Liver (tissue), 9 donors: ENCODE measurements around the gene TNS3. TPM values are rescaled to one million over a fixed set of nuclear protein-coding genes. Genes with fewer than 3 reads are reported as not detected.

ENCODE experiments used
- DNase-seq: peaks from one replicate; pipeline ENCODE4 v3.0.0-alpha.2; 2017; ENCODE audit warnings: low spot score
- H3K27ac ChIP-seq, 2 donors: one replicate each; pipeline ENCODE4 v1.7.0; 2013; ENCODE audit warnings: inconsistent platforms in 2 of 2, low read length in 2 of 2, control low read depth in 1 of 2, low read depth in 1 of 2, mild to moderate bottlenecking in 1 of 2
- H3K27me3 ChIP-seq, 4 donors: one replicate each; pipeline versions ENCODE4 v1.6.1 to v1.7.0; 2013; ENCODE audit warnings: low read length in 3 of 4, inconsistent platforms in 1 of 4, mild to moderate bottlenecking in 1 of 4, moderate library complexity in 1 of 4; ENCODE audit not compliant: control insufficient read depth in 4 of 4, insufficient read depth in 4 of 4
- H3K36me3 ChIP-seq, 4 donors: one replicate each; pipeline versions ENCODE4 v1.6.1 to v1.7.0; 2013; ENCODE audit warnings: low read length in 3 of 4, mild to moderate bottlenecking in 3 of 4, low read depth in 1 of 4, moderate library complexity in 1 of 4; ENCODE audit not compliant: control insufficient read depth in 4 of 4, insufficient read depth in 3 of 4
- H3K4me1 ChIP-seq, 4 donors: one replicate each; pipeline versions ENCODE4 v1.6.1 to v1.7.0; 2013; ENCODE audit warnings: low read length in 3 of 4, mild to moderate bottlenecking in 3 of 4, moderate library complexity in 1 of 4; ENCODE audit not compliant: control insufficient read depth in 4 of 4, insufficient read depth in 4 of 4
- H3K4me3 ChIP-seq, 3 donors: one replicate each; pipeline versions ENCODE4 v1.6.1 to v1.7.0; 2013; ENCODE audit warnings: low read length in 3 of 3, control low read depth in 1 of 3, low read depth in 1 of 3, mild to moderate bottlenecking in 1 of 3
- H3K9ac ChIP-seq, 2 donors: one replicate each; pipeline ENCODE4 v1.7.0; 2013; ENCODE audit warnings: low read length in 2 of 2, mild to moderate bottlenecking in 2 of 2, moderate library complexity in 2 of 2, control low read depth in 1 of 2, low read depth in 1 of 2
- H3K9me3 ChIP-seq, 4 donors: one replicate each; pipeline versions ENCODE4 v1.6.1 to v1.7.0; 2013; ENCODE audit warnings: low read length in 3 of 4; ENCODE audit not compliant: control insufficient read depth in 4 of 4
- EGR1 ChIP-seq, 2 donors: IDR thresholded peaks; 2 replicates each; pipeline ENCODE4 v1.6.1; 2016 to 2018; ENCODE audit warnings: antibody characterized with exemption in 2 of 2, low read depth in 2 of 2
- FOXA1 ChIP-seq: IDR thresholded peaks from 2 replicates; pipeline ENCODE4 v1.6.1; 2016; ENCODE audit warnings: antibody characterized with exemption
- FOXA2 ChIP-seq: IDR thresholded peaks from 2 replicates; pipeline ENCODE4 v1.6.1; 2016; ENCODE audit warnings: antibody characterized with exemption
- GABPA ChIP-seq, 2 donors: IDR thresholded peaks in 1 of 2; conservative IDR thresholded peaks in 1 of 2; 2 replicates each; pipeline ENCODE4 v1.6.1; 2016; ENCODE audit warnings: antibody characterized with exemption in 2 of 2, mild to moderate bottlenecking in 1 of 2, moderate library complexity in 1 of 2
- HNF4A ChIP-seq, 2 donors: conservative IDR thresholded peaks; 2 replicates each; pipeline ENCODE4 v1.6.1; 2016; ENCODE audit warnings: antibody characterized with exemption in 2 of 2, mild to moderate bottlenecking in 2 of 2
- HNF4G ChIP-seq: IDR thresholded peaks from 2 replicates; pipeline ENCODE4 v1.6.1; 2016; ENCODE audit warnings: antibody characterized with exemption
- JUND ChIP-seq, 2 donors: IDR thresholded peaks; 2 replicates each; pipeline ENCODE4 v1.6.1; 2016; ENCODE audit warnings: antibody characterized with exemption in 2 of 2
- NR2F2 ChIP-seq: IDR thresholded peaks from 2 replicates; pipeline ENCODE4 v1.6.1; 2016; ENCODE audit warnings: antibody characterized with exemption
- RAD21 ChIP-seq, 2 donors: IDR thresholded peaks; 2 replicates each; pipeline ENCODE4 v1.6.1; 2016; ENCODE audit warnings: antibody characterized with exemption in 2 of 2, mild to moderate bottlenecking in 2 of 2
- RXRA ChIP-seq, 2 donors: IDR thresholded peaks; 2 replicates each; pipeline ENCODE4 v1.6.1; 2017 to 2018; ENCODE audit warnings: antibody characterized with exemption in 2 of 2, mild to moderate bottlenecking in 1 of 2
- SP1 ChIP-seq: IDR thresholded peaks from 2 replicates; pipeline ENCODE4 v1.6.1; 2018; ENCODE audit warnings: antibody characterized with exemption, mild to moderate bottlenecking
- TAF1 ChIP-seq: conservative IDR thresholded peaks from 2 replicates; pipeline ENCODE4 v1.6.1; 2016; ENCODE audit warnings: antibody characterized with exemption, mild to moderate bottlenecking
- YY1 ChIP-seq: IDR thresholded peaks from 2 replicates; pipeline ENCODE4 v1.6.1; 2016; ENCODE audit warnings: antibody characterized with exemption, mild to moderate bottlenecking
- WGBS: extraction: QIAGEN DNeasy Blood & Tissue Kit; methylation state at CpG from one replicate; pipeline ENCODE4 v1.1.7; 2013; 5-methylcytosine and 5-hydroxymethylcytosine counted together
- polyA plus RNA-seq, 2 donors: library from polyadenylated mRNA; stranded (reverse) in 1 of 2; unstranded in 1 of 2; fragments of 200-250 nt in 1 of 2; fragments of >200 nt in 1 of 2; fragmentation: Nextera tagmentation in 1 of 2; extraction: Ambion mirVana in 1 of 2; gene quantifications; one replicate each; pipeline versions ENCODE4 v1.2.1 to v1.2.3, GENCODE V29; 2013 to 2015
- total RNA-seq, 2 donors: library from RNA; depleted of rRNA; stranded (reverse); fragments of >200 nt; gene quantifications; one replicate each; pipeline ENCODE4 v1.2.3, GENCODE V29; 2014
- TF ChIP-seq, protein P1 (sequence below): fragments of 150-350 bp; IDR thresholded peaks from 2 replicates; pipeline ENCODE4 v1.5.1; 2017; ENCODE audit warnings: improper control_type of control experiment, low read depth, low read length; ENCODE audit not compliant: missing input control
- TF ChIP-seq, protein P2 (sequence below): IDR thresholded peaks from 2 replicates; pipeline ENCODE4 v1.6.1; 2016; ENCODE audit warnings: antibody characterized with exemption
- TF ChIP-seq, protein P3 (sequence below): IDR thresholded peaks from 2 replicates; pipeline ENCODE4 v1.6.1; 2016; ENCODE audit warnings: antibody characterized with exemption, mild to moderate bottlenecking
- TF ChIP-seq, protein P4 (sequence below): IDR thresholded peaks from 2 replicates; pipeline ENCODE4 v1.6.1; 2016; ENCODE audit warnings: antibody characterized with exemption
- TF ChIP-seq, protein P5 (sequence below): IDR thresholded peaks from 2 replicates; pipeline ENCODE4 v1.6.1; 2016; ENCODE audit warnings: antibody characterized with exemption
- donor health status: healthy.
- donor health status: healthy.
- donor health status: healthy.
- donor health status: healthy.
- donor health status: healthy.

Gene TNS3
- total and polyA plus RNA-seq, 4 donors: 16.8 to 100 (median 29.5) TPM

DNA sequence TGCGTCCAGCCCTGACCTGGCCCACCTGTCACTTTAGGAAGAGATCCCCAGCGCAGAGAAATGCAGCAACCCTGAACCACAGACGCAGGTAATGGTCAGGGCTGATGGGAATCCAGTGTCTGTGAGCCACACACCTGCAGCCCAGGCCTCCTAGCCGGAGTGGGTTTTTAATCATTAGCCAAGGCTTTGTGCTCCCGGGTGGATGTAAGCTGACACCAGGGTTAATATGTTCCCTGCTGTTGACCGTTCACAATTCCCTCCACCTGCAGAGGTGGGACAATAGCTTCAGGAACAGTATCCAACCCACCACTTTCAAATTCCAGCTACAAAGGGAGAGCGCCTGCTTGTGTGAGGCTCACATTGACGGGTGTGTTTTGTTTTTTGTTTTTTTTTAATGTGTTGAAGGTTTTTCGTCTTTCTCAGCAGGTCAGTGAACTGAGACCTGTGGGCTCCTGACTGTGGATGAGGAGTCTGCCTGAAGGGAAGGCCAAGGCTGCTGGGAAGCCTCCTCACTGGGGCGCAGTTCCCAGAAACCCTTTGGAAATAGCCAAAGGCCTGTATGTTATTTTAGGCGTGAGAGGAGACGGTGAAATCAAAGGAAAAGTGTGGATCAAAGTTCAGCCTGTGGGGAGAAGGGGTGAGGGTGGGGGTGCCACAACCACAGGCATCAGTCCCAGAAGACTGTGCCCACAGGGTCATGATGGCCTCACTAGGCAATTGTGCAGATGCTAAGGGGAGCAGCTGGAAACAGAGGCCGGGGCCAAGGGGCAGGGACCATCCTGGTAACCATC lies 111.1 kb downstream of the TNS3 start:
- Histone ChIP-seq H3K4me3 (peak overlapping the region; percentile 47 to 77 (median 69)), H3K27ac (peak overlapping the region; percentile 78 to 83), H3K9me3 (no peaks in the 10 kb centered on the region), H3K9ac (peak overlapping the region in 1 of 2 donors; percentile 67), H3K36me3 (peaks cover 0 to 3% (median 1%) of the 10 kb centered on the region in 4 donors), H3K27me3 (no peaks in the 10 kb centered on the region), H3K4me1 (peaks cover 17 to 69% (median 29%) of the 10 kb centered on the region in 4 donors)
- peak; percentile 59 for DNase-seq
- TF ChIP-seq TAF1 (peak; percentile 48), FOXA1 (peak; percentile 17), JUND (IDR thresholded peaks at IDR 0.05) (peak; percentile 48 to 74), FOXA2 (peak; percentile 52), GABPA (IDR thresholded peaks at IDR 0.05 in 1 of 2, conservative IDR thresholded peaks at IDR 0.05 in 1 of 2) (no peak), NR2F2 (peak; percentile 42), HNF4A (conservative IDR thresholded peaks at IDR 0.05) (peak; percentile 89 to 93), RAD21 (IDR thresholded peaks at IDR 0.05) (peak; percentile 18 to 31), EGR1 (IDR thresholded peaks at IDR 0.05; ENCODE audit: low read depth in 2 of 2) (peak; percentile 93 to 97), HNF4G (peak; percentile 82), YY1 (peak; percentile 35), RXRA (IDR thresholded peaks at IDR 0.05) (peak; percentile 86 to 90), SP1 (peak; percentile 96)
- TF ChIP-seq, protein P1, sequence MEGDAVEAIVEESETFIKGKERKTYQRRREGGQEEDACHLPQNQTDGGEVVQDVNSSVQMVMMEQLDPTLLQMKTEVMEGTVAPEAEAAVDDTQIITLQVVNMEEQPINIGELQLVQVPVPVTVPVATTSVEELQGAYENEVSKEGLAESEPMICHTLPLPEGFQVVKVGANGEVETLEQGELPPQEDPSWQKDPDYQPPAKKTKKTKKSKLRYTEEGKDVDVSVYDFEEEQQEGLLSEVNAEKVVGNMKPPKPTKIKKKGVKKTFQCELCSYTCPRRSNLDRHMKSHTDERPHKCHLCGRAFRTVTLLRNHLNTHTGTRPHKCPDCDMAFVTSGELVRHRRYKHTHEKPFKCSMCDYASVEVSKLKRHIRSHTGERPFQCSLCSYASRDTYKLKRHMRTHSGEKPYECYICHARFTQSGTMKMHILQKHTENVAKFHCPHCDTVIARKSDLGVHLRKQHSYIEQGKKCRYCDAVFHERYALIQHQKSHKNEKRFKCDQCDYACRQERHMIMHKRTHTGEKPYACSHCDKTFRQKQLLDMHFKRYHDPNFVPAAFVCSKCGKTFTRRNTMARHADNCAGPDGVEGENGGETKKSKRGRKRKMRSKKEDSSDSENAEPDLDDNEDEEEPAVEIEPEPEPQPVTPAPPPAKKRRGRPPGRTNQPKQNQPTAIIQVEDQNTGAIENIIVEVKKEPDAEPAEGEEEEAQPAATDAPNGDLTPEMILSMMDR: no peak
- TF ChIP-seq, protein P2, sequence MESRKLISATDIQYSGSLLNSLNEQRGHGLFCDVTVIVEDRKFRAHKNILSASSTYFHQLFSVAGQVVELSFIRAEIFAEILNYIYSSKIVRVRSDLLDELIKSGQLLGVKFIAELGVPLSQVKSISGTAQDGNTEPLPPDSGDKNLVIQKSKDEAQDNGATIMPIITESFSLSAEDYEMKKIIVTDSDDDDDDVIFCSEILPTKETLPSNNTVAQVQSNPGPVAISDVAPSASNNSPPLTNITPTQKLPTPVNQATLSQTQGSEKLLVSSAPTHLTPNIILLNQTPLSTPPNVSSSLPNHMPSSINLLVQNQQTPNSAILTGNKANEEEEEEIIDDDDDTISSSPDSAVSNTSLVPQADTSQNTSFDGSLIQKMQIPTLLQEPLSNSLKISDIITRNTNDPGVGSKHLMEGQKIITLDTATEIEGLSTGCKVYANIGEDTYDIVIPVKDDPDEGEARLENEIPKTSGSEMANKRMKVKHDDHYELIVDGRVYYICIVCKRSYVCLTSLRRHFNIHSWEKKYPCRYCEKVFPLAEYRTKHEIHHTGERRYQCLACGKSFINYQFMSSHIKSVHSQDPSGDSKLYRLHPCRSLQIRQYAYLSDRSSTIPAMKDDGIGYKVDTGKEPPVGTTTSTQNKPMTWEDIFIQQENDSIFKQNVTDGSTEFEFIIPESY: peak; percentile 29
- TF ChIP-seq, protein P3, sequence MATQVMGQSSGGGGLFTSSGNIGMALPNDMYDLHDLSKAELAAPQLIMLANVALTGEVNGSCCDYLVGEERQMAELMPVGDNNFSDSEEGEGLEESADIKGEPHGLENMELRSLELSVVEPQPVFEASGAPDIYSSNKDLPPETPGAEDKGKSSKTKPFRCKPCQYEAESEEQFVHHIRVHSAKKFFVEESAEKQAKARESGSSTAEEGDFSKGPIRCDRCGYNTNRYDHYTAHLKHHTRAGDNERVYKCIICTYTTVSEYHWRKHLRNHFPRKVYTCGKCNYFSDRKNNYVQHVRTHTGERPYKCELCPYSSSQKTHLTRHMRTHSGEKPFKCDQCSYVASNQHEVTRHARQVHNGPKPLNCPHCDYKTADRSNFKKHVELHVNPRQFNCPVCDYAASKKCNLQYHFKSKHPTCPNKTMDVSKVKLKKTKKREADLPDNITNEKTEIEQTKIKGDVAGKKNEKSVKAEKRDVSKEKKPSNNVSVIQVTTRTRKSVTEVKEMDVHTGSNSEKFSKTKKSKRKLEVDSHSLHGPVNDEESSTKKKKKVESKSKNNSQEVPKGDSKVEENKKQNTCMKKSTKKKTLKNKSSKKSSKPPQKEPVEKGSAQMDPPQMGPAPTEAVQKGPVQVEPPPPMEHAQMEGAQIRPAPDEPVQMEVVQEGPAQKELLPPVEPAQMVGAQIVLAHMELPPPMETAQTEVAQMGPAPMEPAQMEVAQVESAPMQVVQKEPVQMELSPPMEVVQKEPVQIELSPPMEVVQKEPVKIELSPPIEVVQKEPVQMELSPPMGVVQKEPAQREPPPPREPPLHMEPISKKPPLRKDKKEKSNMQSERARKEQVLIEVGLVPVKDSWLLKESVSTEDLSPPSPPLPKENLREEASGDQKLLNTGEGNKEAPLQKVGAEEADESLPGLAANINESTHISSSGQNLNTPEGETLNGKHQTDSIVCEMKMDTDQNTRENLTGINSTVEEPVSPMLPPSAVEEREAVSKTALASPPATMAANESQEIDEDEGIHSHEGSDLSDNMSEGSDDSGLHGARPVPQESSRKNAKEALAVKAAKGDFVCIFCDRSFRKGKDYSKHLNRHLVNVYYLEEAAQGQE: peak; percentile 42
- TF ChIP-seq, protein P4, sequence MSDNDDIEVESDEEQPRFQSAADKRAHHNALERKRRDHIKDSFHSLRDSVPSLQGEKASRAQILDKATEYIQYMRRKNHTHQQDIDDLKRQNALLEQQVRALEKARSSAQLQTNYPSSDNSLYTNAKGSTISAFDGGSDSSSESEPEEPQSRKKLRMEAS: peak; percentile 64
- TF ChIP-seq, protein P5, sequence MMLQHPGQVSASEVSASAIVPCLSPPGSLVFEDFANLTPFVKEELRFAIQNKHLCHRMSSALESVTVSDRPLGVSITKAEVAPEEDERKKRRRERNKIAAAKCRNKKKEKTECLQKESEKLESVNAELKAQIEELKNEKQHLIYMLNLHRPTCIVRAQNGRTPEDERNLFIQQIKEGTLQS: peak; percentile 61
- 27% methylated on average over 13 of the region's 13 CpGs for WGBS
